H1 (cell line): Measurements from ENCODE around the gene MCF2L. TPM values are rescaled to one million over a fixed set of nuclear protein-coding genes. Genes with fewer than 3 reads are reported as not detected.

ENCODE experiments used
- CTCF ChIA-PET: fragments of 300-600 bp; sonication (Branson Sonifier 250); formaldehyde crosslinking; loops from one replicate; lab custom pipeline; 2021; ENCODE audit not compliant: partially characterized antibody; lab: Charles Lee
- POLR2A ChIA-PET: fragments of 300-600 bp; sonication (Branson Sonifier 250); formaldehyde crosslinking; loops from one replicate; lab custom pipeline; 2021; ENCODE audit warnings: inconsistent platforms; ENCODE audit not compliant: partially characterized antibody; lab: Charles Lee
- DNase-seq, 2 experiments: peaks; one replicate each; pipeline versions ENCODE4 v3.0.0 to v3.0.0-alpha.2; 2010 to 2022; ENCODE audit warnings: low spot score in 2 of 2, low read depth in 1 of 2, mixed read lengths in 1 of 2
- FAIRE-seq: peaks from 2 replicates; lab custom pipeline; 2011; peaks lifted over from hg19 to GRCh38; lab: Jason Lieb, UNC
- H2AFZ ChIP-seq: 2 replicates; pipeline ENCODE4 v1.8.1; 2012; ENCODE audit warnings: low read length, inconsistent platforms
- H2AK5ac ChIP-seq: 2 replicates; pipeline ENCODE4 v1.6.1; 2013; ENCODE audit warnings: low read depth, low read length
- H2BK120ac ChIP-seq: replicated peaks from 2 replicates; pipeline ENCODE3; 2013; ENCODE audit warnings: low read depth, low read length, inconsistent platforms
- H2BK12ac ChIP-seq: 2 replicates; pipeline ENCODE4 v1.6.1; 2013; ENCODE audit warnings: low read depth, low read length
- H2BK15ac ChIP-seq: 2 replicates; pipeline ENCODE4 v1.6.1; 2013; ENCODE audit warnings: low read length
- H2BK20ac ChIP-seq: 2 replicates; pipeline ENCODE4 v1.6.1; 2013; ENCODE audit warnings: low read length
- H2BK5ac ChIP-seq: 2 replicates; pipeline ENCODE4 v1.6.1; 2013; ENCODE audit warnings: low read depth, low read length
- H3K14ac ChIP-seq: 2 replicates; pipeline ENCODE4 v1.6.1; 2013; ENCODE audit warnings: inconsistent platforms; ENCODE audit not compliant: insufficient read length
- H3K18ac ChIP-seq: 2 replicates; pipeline ENCODE4 v1.6.1; 2013; ENCODE audit warnings: low read length; ENCODE audit errors: extremely low read depth
- H3K23ac ChIP-seq: 2 replicates; pipeline ENCODE4 v1.6.1; 2013; ENCODE audit warnings: inconsistent platforms; ENCODE audit not compliant: insufficient read length
- H3K23me2 ChIP-seq: 2 replicates; pipeline ENCODE4 v1.6.1; 2013; ENCODE audit warnings: low read depth, low read length
- H3K27ac ChIP-seq: 2 replicates; pipeline ENCODE4 v1.6.1; 2011; ENCODE audit warnings: low read depth, low read length, inconsistent platforms
- H3K27me3 ChIP-seq, 4 experiments: replicated peaks in 1 of 4; 1 replicate in 1 of 4; 2 replicates in 3 of 4; pipeline versions ENCODE4 v1.6.1 to v1.8.1; 2011 to 2013; ENCODE audit warnings: low read length in 3 of 4, mild to moderate bottlenecking in 3 of 4, inconsistent platforms in 2 of 4, mixed read lengths in 2 of 4, moderate library complexity in 1 of 4; ENCODE audit not compliant: control insufficient read depth in 3 of 4, insufficient read depth in 3 of 4; ENCODE audit errors: extremely low read depth in 1 of 4
- H3K36me3 ChIP-seq, 4 experiments: 2 replicates each; pipeline versions ENCODE4 v1.6.1 to v1.8.1; 2011 to 2013; ENCODE audit warnings: mild to moderate bottlenecking in 4 of 4, low read length in 3 of 4, moderate library complexity in 2 of 4, control low read depth in 1 of 4, inconsistent platforms in 1 of 4; ENCODE audit not compliant: insufficient read depth in 4 of 4, control insufficient read depth in 2 of 4
- H3K4ac ChIP-seq: replicated peaks from 2 replicates; pipeline ENCODE3; 2013; ENCODE audit warnings: low read length, low read depth, mixed read lengths, inconsistent platforms; ENCODE audit not compliant: insufficient read length
- H3K4me1 ChIP-seq, 4 experiments: replicated peaks in 1 of 4; 1 replicate in 1 of 4; 2 replicates in 3 of 4; pipeline versions ENCODE4 v1.6.1 to v1.8.1; 2011 to 2013; ENCODE audit warnings: low read length in 3 of 4, inconsistent platforms in 2 of 4, mixed read lengths in 1 of 4; ENCODE audit not compliant: insufficient read depth in 4 of 4, control insufficient read depth in 3 of 4
- H3K4me2 ChIP-seq, 2 experiments: 2 replicates each; pipeline versions ENCODE4 v1.6.1 to v1.8.1; 2011 to 2013; ENCODE audit warnings: low read depth in 2 of 2, low read length in 2 of 2, control low read depth in 1 of 2, inconsistent platforms in 1 of 2, mild to moderate bottlenecking in 1 of 2; ENCODE audit not compliant: insufficient read depth in 1 of 2
- H3K4me3 ChIP-seq, 4 experiments: fragments of 200-600, 300-600 bp in 1 of 4; sonication (generic), shearing (Covaris generic), sonication (Bioruptor Twin) in 1 of 4; 2 replicates each; pipeline versions ENCODE4 v1.5.1 to v1.8.1; 2011 to 2016; ENCODE audit warnings: low read length in 4 of 4, low read depth in 3 of 4, control low read depth in 2 of 4, inconsistent platforms in 2 of 4, mild to moderate bottlenecking in 2 of 4, mixed read lengths in 1 of 4, moderate library complexity in 1 of 4; ENCODE audit not compliant: insufficient read depth in 2 of 4; ENCODE audit errors: extremely low read depth in 1 of 4
- H3K56ac ChIP-seq: replicated peaks from 2 replicates; pipeline ENCODE3; 2013; ENCODE audit warnings: low read depth, mild to moderate bottlenecking, mixed read lengths, low read length, inconsistent platforms; ENCODE audit not compliant: insufficient read length
- H3K79me1 ChIP-seq: 2 replicates; pipeline ENCODE4 v1.6.1; 2013; ENCODE audit warnings: low read depth, low read length, control low read depth
- H3K79me2 ChIP-seq, 2 experiments: 2 replicates each; pipeline versions ENCODE4 v1.6.1 to v1.8.1; 2012 to 2013; ENCODE audit warnings: low read length in 2 of 2, mild to moderate bottlenecking in 2 of 2, inconsistent platforms in 1 of 2; ENCODE audit not compliant: insufficient read depth in 2 of 2, control insufficient read depth in 1 of 2
- H3K9ac ChIP-seq, 4 experiments: replicated peaks in 1 of 4; 1 replicate in 1 of 4; 2 replicates in 3 of 4; pipeline versions ENCODE4 v1.6.1 to v1.8.1; 2011 to 2013; ENCODE audit warnings: low read depth in 3 of 4, low read length in 3 of 4, control low read depth in 2 of 4, mild to moderate bottlenecking in 2 of 4, moderate library complexity in 2 of 4, inconsistent platforms in 1 of 4; ENCODE audit errors: extremely low read depth in 1 of 4
- H3K9me3 ChIP-seq, 2 experiments: 2 replicates each; pipeline versions ENCODE4 v1.6.1 to v1.8.1; 2012 to 2013; ENCODE audit warnings: mild to moderate bottlenecking in 2 of 2, moderate library complexity in 2 of 2, control low read depth in 1 of 2, inconsistent platforms in 1 of 2, low read depth in 1 of 2, low read length in 1 of 2, mixed read lengths in 1 of 2; ENCODE audit not compliant: insufficient read depth in 2 of 2
- H4K20me1 ChIP-seq, 2 experiments: replicated peaks in 1 of 2; 2 replicates each; pipeline versions ENCODE3 to v1.8.1; 2011 to 2013; ENCODE audit warnings: inconsistent platforms in 2 of 2, low read length in 2 of 2, mild to moderate bottlenecking in 1 of 2; ENCODE audit not compliant: insufficient read depth in 2 of 2, control insufficient read depth in 1 of 2
- H4K5ac ChIP-seq: 2 replicates; pipeline ENCODE4 v1.6.1; 2013; ENCODE audit warnings: low read length, low read depth, mixed read lengths, inconsistent platforms; ENCODE audit not compliant: insufficient read length
- H4K8ac ChIP-seq: 2 replicates; pipeline ENCODE4 v1.8.0; 2013; ENCODE audit warnings: mild to moderate bottlenecking, moderate library complexity, low read length, inconsistent platforms; ENCODE audit not compliant: insufficient read depth; ENCODE audit errors: extremely low read depth
- H4K91ac ChIP-seq: replicated peaks from 2 replicates; pipeline ENCODE3; 2013; ENCODE audit warnings: low read length, mixed read lengths, inconsistent platforms; ENCODE audit not compliant: insufficient read length
- BACH1 ChIP-seq: IDR thresholded peaks from 2 replicates; pipeline ENCODE4 v1.6.1; 2012; ENCODE audit warnings: low read length, improper control_type of control experiment
- CHD1 ChIP-seq: IDR thresholded peaks from 2 replicates; pipeline ENCODE4 v1.6.1; 2012; ENCODE audit warnings: low read depth, low read length, improper control_type of control experiment
- EP300 ChIP-seq, 2 experiments: IDR thresholded peaks; 1 replicate in 1 of 2; 2 replicates in 1 of 2; pipeline ENCODE4 v1.6.1; 2011 to 2012; ENCODE audit warnings: low read depth in 2 of 2, low read length in 2 of 2, mild to moderate bottlenecking in 2 of 2, borderline replicate concordance in 1 of 2, inconsistent platforms in 1 of 2, moderate library complexity in 1 of 2
- NANOG ChIP-seq: IDR thresholded peaks from 2 replicates; pipeline ENCODE4 v1.6.1; 2011; ENCODE audit warnings: low read length, low read depth, mild to moderate bottlenecking, inconsistent platforms; ENCODE audit not compliant: insufficient read depth, poor library complexity, severe bottlenecking
- NRF1 ChIP-seq: IDR thresholded peaks from 2 replicates; pipeline ENCODE4 v1.6.1; 2011; ENCODE audit warnings: mild to moderate bottlenecking, low read depth, low read length, improper control_type of control experiment
- RBBP5 ChIP-seq: IDR thresholded peaks from 2 replicates; pipeline ENCODE4 v1.7.1; 2012; ENCODE audit warnings: low read depth, mild to moderate bottlenecking, inconsistent platforms, low read length, moderate library complexity, borderline replicate concordance
- RXRA ChIP-seq: IDR thresholded peaks from 2 replicates; pipeline ENCODE4 v1.6.1; 2011; ENCODE audit warnings: low read depth, mild to moderate bottlenecking, low read length, moderate library complexity; ENCODE audit not compliant: insufficient read depth
- SIN3A ChIP-seq, 2 experiments: IDR thresholded peaks in 1 of 2; conservative IDR thresholded peaks in 1 of 2; 2 replicates each; pipeline ENCODE4 v1.6.1; 2011 to 2012; ENCODE audit warnings: low read length in 2 of 2, improper control_type of control experiment in 1 of 2, low read depth in 1 of 2, mild to moderate bottlenecking in 1 of 2
- SIRT6 ChIP-seq: IDR thresholded peaks from one replicate; pipeline ENCODE4 v1.7.1; 2012; ENCODE audit warnings: low read length, inconsistent platforms
- SRF ChIP-seq: IDR thresholded peaks from 2 replicates; pipeline ENCODE4 v1.6.1; 2011; ENCODE audit warnings: mild to moderate bottlenecking, low read depth, low read length, moderate library complexity
- TAF1 ChIP-seq: IDR thresholded peaks from 2 replicates; pipeline ENCODE4 v1.6.1; 2011; ENCODE audit warnings: mild to moderate bottlenecking, low read depth, low read length
- YY1 ChIP-seq: IDR thresholded peaks from 2 replicates; pipeline ENCODE4 v1.6.1; 2011; ENCODE audit warnings: low read depth, mild to moderate bottlenecking, low read length
- WGBS, 2 experiments: shearing (Covaris generic) in 1 of 2; methylation state at CpG; one replicate each; pipeline versions ENCODE4 v1.1.6 to v1.1.7; 2013 to 2015; ENCODE audit warnings: low lambda C conversion rate in 2 of 2, mixed read lengths in 2 of 2, inconsistent platforms in 1 of 2, low coverage in 1 of 2, missing lambda C conversion rate in 1 of 2; ENCODE audit not compliant: insufficient replicate concordance in 2 of 2, insufficient coverage in 1 of 2, insufficient read length in 1 of 2; ENCODE audit errors: extremely low coverage in 1 of 2, missing lambda C conversion rate in 1 of 2; 5-methylcytosine and 5-hydroxymethylcytosine counted together
- polyA plus RNA-seq, 7 experiments: library from polyadenylated mRNA; depleted of rRNA in 3 of 7; stranded (reverse) in 5 of 7; unstranded in 2 of 7; fragments of >200 nt in 5 of 7; fragments of 200-250 nt in 2 of 7; gene quantifications; 1 replicate in 5 of 7; 2 replicates in 1 of 7; 4 replicates in 1 of 7; pipeline versions ENCODE4 v1.2.1 to v1.2.3, GENCODE V29; 2011 to 2013; ENCODE audit warnings: missing spikeins in 2 of 7, mixed read lengths in 2 of 7
- total RNA-seq: library from RNA; stranded (reverse); fragmentation: NEBNext Ultra II Directional; extraction: Animal tissue kit (Norgen Biotek cat#: 25700); gene quantifications from 2 replicates; pipeline ENCODE4 v1.2.1, GENCODE V29; 2021

The MCF2L gene
- total and polyA plus RNA-seq, 2 of the 8 experiments (the other 6 are each of a cell fraction or from before 2014, with no cell fraction given) = 10.1 to 24.4 TPM

DNA sequence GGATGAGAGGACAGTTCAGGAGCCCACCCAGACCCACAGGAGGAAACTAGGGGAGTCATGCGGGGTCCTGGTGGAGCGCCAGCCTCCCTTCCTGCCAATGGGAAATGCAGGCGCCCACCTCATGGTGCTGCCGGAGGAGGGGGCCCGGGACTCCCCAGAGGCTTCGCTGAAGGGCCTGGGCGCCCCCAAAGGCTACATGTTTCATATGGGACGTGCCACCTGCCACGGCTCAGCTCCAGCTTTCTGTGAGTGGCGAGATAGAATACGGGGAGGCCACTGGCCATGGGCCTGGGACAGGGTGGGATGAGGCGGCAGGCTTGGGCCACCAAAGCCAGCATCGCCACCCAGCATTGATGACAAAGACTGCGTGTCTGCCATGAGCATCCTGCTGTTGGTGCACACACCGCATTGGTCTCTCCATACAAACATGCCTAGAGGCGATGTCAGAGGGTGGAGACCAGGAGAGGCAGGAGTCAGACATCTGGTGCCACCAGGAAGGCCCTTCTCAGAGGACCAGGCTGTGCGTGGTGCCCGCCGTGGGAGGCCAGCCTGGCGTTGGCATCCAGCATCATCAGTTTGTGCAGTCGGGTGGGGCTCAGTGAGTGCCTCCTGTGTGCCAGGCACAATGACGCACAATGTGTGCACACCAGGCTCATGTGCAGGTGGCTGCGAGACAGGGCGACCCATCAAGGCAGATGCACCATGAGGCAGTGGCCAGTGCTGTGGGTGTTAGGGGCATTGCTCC, 152.3 kb downstream of the MCF2L start:
- no peaks in the 10 kb centered on the region for H3K79me1 ChIP-seq
- peak overlapping the region; percentile 81; the same call in 1 of the 2 replicates for H2BK15ac ChIP-seq
- 93% methylated on average over 24 of the region's 24 CpGs; no CpG with 5 or more reads in 1 of the 2 experiments for whole genome bisulfite sequencing, 2 experiments
- H3K4me2 ChIP-seq = no peak overlapping the region
- H3K23ac ChIP-seq = no peak overlapping the region
- H3K14ac ChIP-seq = no peak overlapping the region
- ChIA-PET CTCF (interaction anchor here (0.7 to 1.6 kb wide), 2 partner anchors 11 to 214 kb away, joined by 3 to 4 read pairs; no protein-coding TSS in a partner anchor), POLR2A (no interaction called here)
- H3K27ac ChIP-seq = no peak overlapping the region
- no peaks in the 10 kb centered on the region for H3K9me3 ChIP-seq
- DNase-seq (no peak), FAIRE-seq (no peak)
- H3K18ac ChIP-seq = no peak overlapping the region
- H3K4me1 ChIP-seq = peaks cover 0 to 10% (median 8%) of the 10 kb centered on the region in 4 experiments; a peak in 5 of 7 replicates
- no peak overlapping the region for H3K56ac ChIP-seq
- H4K5ac ChIP-seq = no peak overlapping the region
- no peak overlapping the region for H4K91ac ChIP-seq
- H3K9ac ChIP-seq = no peak overlapping the region
- H3K36me3 ChIP-seq = no peaks in the 10 kb centered on the region; a peak in 1 of 8 replicates
- no peak overlapping the region for H3K4ac ChIP-seq
- no peak overlapping the region for H2AFZ ChIP-seq
- no peak overlapping the region for H3K4me3 ChIP-seq
- no peaks in the 10 kb centered on the region for H3K23me2 ChIP-seq
- H2BK120ac ChIP-seq = no peak overlapping the region
- H4K20me1 ChIP-seq = peaks cover 0 to 4% of the 10 kb centered on the region in 2 experiments
- H4K8ac ChIP-seq = 0 out of 2 replicates have a peak overlapping the region, but pooled peaks have one; percentile 2
- no peaks in the 10 kb centered on the region; a peak in 2 of 7 replicates for H3K27me3 ChIP-seq
- no peak for TF ChIP-seq BACH1
- no peak for TF ChIP-seq EP300 (IDR thresholded peaks at IDR 0.05; ENCODE audit: borderline replicate concordance in 1 of 2, low read depth in 2 of 2, low read length in 2 of 2)
- TF ChIP-seq CHD1 = no peak
- no peak for TF ChIP-seq RBBP5
- TF ChIP-seq SIN3A (conservative IDR thresholded peaks at IDR 0.05 in 1 of 2, IDR thresholded peaks at IDR 0.05 in 1 of 2; ENCODE audit: low read depth in 1 of 2, low read length in 2 of 2) = no peak
- TF ChIP-seq RXRA = no peak
- TF ChIP-seq SRF = no peak
- TF ChIP-seq YY1 = no peak
- TF ChIP-seq NRF1 = no peak
- TF ChIP-seq NANOG = no peak
- no peak for TF ChIP-seq SIRT6
- TF ChIP-seq TAF1 = no peak
- no peak overlapping the region for H2AK5ac ChIP-seq
- H2BK5ac ChIP-seq = no peak overlapping the region
- 0 out of 2 replicates have a peak overlapping the region, but pooled peaks have one; percentile 61 for H2BK20ac ChIP-seq
- H3K79me2 ChIP-seq = no peaks in the 10 kb centered on the region
- H2BK12ac ChIP-seq = peak overlapping the region; percentile 27; the same call in 1 of the 2 replicates
